CD4-positive, alpha-beta T cell treated with Interleukin-17A for 1 hour (primary cell): ENCODE results near the gene VPS72.

Source experiments
- DNase-seq: peaks from one replicate; pipeline ENCODE4 v3.0.0-alpha.2; 2020

VPS72 gene

GRCh38 chr1:151176514-151177045 lies 13.4 kb downstream of the VPS72 start:
- no peak for DNase-seq

GRCh38 chr1:151175863-151176262 lies 14.1 kb downstream of the VPS72 start, which contains the start of gene TMOD4:
TSS of gene TMOD4 (minus strand) at chr1:151175981. CDS start at chr1:151174875, 1,106 bp downstream.
- DNase-seq, result no peak

GRCh38 chr1:151175041-151175741 lies 14.8 kb downstream of the VPS72 start:
- DNase-seq, result no peak

- no peak for DNase-seq
These were observed 18.8 kb downstream of the VPS72 start for GRCh38 chr1:151171190-151171589.

GRCh38 chr1:151167116-151167515 lies 22.9 kb downstream of the VPS72 start:
- DNase-seq, result no peak

GRCh38 chr1:151166505-151166956 lies 23.5 kb downstream of the VPS72 start:
- DNase-seq, result no peak

- DNase-seq, result peak; percentile 98
These were observed 24.1 kb downstream of the VPS72 start, which contains the start of the genes LYSMD1 and SCNM1 for GRCh38 chr1:151165738-151166504. TSS of gene LYSMD1 (minus strand) at chr1:151165902. CDS start at chr1:151165258, 644 bp downstream. TSS of gene SCNM1 (plus strand) at chr1:151166144. CDS start at chr1:151166153, 9 bp downstream.

GRCh38 chr1:151165281-151165737 lies 24.7 kb downstream of the VPS72 start:
- no peak for DNase-seq

- DNase-seq, result no peak
These were observed 25.2 kb downstream of the VPS72 start for GRCh38 chr1:151164732-151165280.

- DNase-seq, result no peak
These were observed 30.6 kb downstream of the VPS72 start for GRCh38 chr1:151159373-151159772.

GRCh38 chr1:151158751-151159251 lies 31.2 kb downstream of the VPS72 start:
- DNase-seq, result no peak

- no peak for DNase-seq
These were observed 31.7 kb downstream of the VPS72 start for GRCh38 chr1:151158326-151158725.

- peak; percentile 74 for DNase-seq
These were observed 32.9 kb downstream of the VPS72 start for GRCh38 chr1:151157067-151157531.

GRCh38 chr1:151156515-151156819 lies 33.5 kb downstream of the VPS72 start, which contains the start of gene TNFAIP8L2:
TSS of gene TNFAIP8L2 (plus strand) at chr1:151156649. CDS start at chr1:151158698, 2,049 bp downstream.
- DNase-seq, result peak; percentile 76

GRCh38 chr1:151147665-151148064 lies 42.3 kb downstream of the VPS72 start:
- no peak for DNase-seq

GRCh38 chr1:151147132-151147503 lies 42.9 kb downstream of the VPS72 start:
- no peak for DNase-seq

GRCh38 chr1:151146412-151147131 lies 43.4 kb downstream of the VPS72 start, which contains the start of gene SEMA6C:
TSS of gene SEMA6C (minus strand) at chr1:151146631. CDS start at chr1:151142621, 4,010 bp downstream.
- DNase-seq, result peak; percentile 88

- no peak for DNase-seq
These were observed 44.0 kb downstream of the VPS72 start for GRCh38 chr1:151146072-151146411.

GRCh38 chr1:151145304-151146071 lies 44.5 kb downstream of the VPS72 start:
- no peak for DNase-seq

- DNase-seq, result no peak
These were observed 45.3 kb downstream of the VPS72 start for GRCh38 chr1:151144474-151145303.
